ENCODE measurements around the gene MCC. TPM values are rescaled to one million over a fixed set of nuclear protein-coding genes. Genes with fewer than 3 reads are reported as not detected.

The MCC gene
- total RNA-seq, 3 donors from 2014 or later = 24.3 to 46.5 (median 29.4) TPM

DNA sequence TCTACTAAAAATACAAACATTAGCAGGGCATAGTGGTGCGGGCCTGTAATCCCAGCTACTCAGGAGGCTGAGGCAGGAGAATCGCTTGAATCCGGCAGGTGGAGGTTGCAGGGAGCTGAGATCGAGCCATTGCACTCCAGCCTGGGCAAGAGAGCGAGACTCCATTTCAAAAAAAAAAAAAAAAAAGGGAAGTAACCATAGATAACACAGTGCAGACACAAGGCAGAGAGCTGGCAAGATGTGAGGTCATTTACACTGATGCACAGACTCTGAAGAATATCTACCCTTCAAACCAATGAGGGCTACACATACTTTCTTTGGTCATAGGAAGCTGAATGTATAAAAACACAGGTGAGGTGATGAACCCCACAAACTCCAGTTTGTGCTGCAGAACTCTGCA lies 379.8 kb downstream of the MCC start:
- Histone ChIP-seq H3K27me3 (no peaks in the 10 kb centered on the region), H3K36me3 (no peaks in the 10 kb centered on the region), H3K4me3 (no peak overlapping the region), H3K27ac (no peak overlapping the region), H3K9me3 (no peaks in the 10 kb centered on the region), H3K4me1 (no peaks in the 10 kb centered on the region)
- no peak for DNase-seq (ENCODE audit: low spot score in 2 of 2)
- intact Hi-C loops (cut with DNase I; ENCODE audit: low total_unique reads) = no loop called here
- TF ChIP-seq POLR2A (IDR thresholded peaks at IDR 0.05) = no peak
- TF ChIP-seq, protein P1, sequence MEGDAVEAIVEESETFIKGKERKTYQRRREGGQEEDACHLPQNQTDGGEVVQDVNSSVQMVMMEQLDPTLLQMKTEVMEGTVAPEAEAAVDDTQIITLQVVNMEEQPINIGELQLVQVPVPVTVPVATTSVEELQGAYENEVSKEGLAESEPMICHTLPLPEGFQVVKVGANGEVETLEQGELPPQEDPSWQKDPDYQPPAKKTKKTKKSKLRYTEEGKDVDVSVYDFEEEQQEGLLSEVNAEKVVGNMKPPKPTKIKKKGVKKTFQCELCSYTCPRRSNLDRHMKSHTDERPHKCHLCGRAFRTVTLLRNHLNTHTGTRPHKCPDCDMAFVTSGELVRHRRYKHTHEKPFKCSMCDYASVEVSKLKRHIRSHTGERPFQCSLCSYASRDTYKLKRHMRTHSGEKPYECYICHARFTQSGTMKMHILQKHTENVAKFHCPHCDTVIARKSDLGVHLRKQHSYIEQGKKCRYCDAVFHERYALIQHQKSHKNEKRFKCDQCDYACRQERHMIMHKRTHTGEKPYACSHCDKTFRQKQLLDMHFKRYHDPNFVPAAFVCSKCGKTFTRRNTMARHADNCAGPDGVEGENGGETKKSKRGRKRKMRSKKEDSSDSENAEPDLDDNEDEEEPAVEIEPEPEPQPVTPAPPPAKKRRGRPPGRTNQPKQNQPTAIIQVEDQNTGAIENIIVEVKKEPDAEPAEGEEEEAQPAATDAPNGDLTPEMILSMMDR (IDR thresholded peaks at IDR 0.05) = no peak
- TF ChIP-seq POLR2AphosphoS5 (IDR thresholded peaks at IDR 0.05) = no peak

DNA sequence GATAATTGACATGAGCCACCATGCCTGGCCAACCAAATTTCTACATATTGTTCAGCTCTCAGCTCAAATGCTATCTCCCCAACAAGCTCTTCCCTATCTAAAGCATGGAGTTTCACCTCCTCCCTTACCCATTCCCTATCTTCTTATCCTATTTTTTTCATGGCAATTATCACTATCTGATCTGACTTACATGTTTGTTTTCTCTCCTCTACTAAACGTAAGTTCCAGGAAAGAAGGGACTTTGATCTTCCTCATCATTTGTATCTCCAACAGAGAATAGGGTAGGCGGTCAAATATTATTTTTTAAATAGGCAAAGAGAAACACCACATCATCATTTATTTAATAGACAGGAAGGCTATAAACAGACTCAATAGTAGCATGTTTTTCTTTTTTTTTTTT lies 381.4 kb downstream of the MCC start:
- DNase-seq (ENCODE audit: low spot score in 2 of 2) = no peak
- Histone ChIP-seq H3K4me1 (no peaks in the 10 kb centered on the region), H3K9me3 (no peaks in the 10 kb centered on the region), H3K27me3 (no peaks in the 10 kb centered on the region), H3K4me3 (no peak overlapping the region), H3K36me3 (no peaks in the 10 kb centered on the region), H3K27ac (no peak overlapping the region)
- TF ChIP-seq, protein P1 (IDR thresholded peaks at IDR 0.05) = no peak
- intact Hi-C loops (cut with DNase I; ENCODE audit: low total_unique reads) = no loop called here

DNA sequence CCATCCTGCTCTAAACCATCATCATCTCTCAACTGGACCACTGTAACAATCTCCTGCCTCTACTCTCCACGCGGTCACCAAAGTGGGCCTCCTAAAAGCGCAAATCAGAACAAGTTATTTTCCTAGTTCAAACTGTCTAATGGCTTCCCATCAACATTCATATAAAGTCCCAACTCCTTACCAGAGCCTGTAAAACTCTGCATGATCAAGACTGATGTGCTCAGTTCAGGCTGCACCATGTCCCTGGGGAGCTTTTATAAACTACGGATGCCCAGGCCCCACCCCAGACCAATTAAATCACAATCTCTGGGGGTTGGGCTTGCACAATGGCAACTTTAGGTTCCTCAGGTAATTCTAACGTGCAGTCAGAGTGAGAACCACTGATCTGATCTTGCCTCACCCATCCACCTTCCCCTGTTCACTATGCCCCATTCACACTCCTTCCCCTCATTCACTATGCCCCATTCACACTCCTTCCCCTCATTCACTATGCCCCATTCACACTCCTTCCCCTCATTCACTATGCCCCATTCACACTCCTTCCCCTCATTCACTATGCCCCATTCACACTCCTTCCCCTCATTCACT lies 382.5 kb downstream of the MCC start:
- Histone ChIP-seq H3K9me3 (no peaks in the 10 kb centered on the region), H3K27ac (no peak overlapping the region), H3K4me3 (no peak overlapping the region), H3K27me3 (no peaks in the 10 kb centered on the region), H3K4me1 (no peaks in the 10 kb centered on the region), H3K36me3 (no peaks in the 10 kb centered on the region)
- DNase-seq (ENCODE audit: low spot score in 2 of 2) = no peak
- intact Hi-C loops (cut with DNase I; ENCODE audit: low total_unique reads) = no loop called here
- TF ChIP-seq POLR2AphosphoS5 (IDR thresholded peaks at IDR 0.05) (no peak), POLR2A (IDR thresholded peaks at IDR 0.05) (no peak)
- TF ChIP-seq, protein P1 (IDR thresholded peaks at IDR 0.05) = no peak

DNA sequence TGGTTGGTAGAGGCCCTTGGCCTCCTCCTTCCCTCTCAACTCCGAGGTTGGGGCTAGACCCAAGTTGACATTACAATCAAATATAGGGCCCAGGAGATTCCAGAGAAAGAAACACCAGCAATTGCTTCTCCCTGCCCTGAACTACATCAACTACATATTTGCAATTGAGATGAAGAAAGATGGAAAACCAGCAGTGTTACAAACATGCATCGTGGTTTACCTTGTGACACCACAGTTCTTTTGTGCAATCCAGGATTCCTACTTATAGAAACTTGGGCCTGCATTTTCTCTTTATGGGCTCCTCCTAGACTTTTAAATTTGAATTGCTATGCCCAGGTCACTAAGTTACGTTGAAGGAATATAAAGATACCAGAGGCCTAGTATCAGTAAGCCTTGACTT lies 384.9 kb downstream of the MCC start:
- no peaks in the 10 kb centered on the region for H3K9me3 ChIP-seq
- intact Hi-C loops (cut with DNase I; ENCODE audit: low total_unique reads) = no loop called here

DNA sequence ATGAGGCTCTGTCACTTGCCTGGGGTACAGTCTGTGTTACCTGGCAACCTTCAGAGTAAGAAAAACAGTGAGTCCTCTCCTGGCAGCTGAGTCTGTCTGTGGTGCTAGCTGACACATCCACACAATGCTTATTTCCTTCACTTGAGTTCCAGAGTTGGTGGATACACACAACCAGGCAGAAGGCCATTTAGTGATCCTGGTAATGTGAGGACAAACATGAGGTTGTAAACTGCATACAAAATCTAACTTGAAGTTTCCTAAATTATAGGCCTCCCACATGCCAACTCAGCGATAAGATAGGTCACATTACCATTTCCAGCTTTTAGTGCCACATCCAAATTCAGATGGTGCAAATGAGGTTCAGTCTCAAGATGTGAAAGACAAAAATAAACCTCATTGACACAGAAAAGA lies 386.1 kb downstream of the MCC start:
- Histone ChIP-seq H3K4me3 (no peak overlapping the region), H3K4me1 (no peaks in the 10 kb centered on the region), H3K36me3 (no peaks in the 10 kb centered on the region), H3K27ac (no peak overlapping the region), H3K9me3 (no peaks in the 10 kb centered on the region), H3K27me3 (no peaks in the 10 kb centered on the region)
- no peak for DNase-seq (ENCODE audit: low spot score in 2 of 2)
- intact Hi-C loops (cut with DNase I; ENCODE audit: low total_unique reads) = no loop called here
- TF ChIP-seq, protein P1 (IDR thresholded peaks at IDR 0.05) = no peak

More for the DNA sequence above, 384.9 kb downstream of the MCC start:
- no peak overlapping the region for H3K27ac ChIP-seq
- H3K4me3 ChIP-seq = no peak overlapping the region
- H3K4me1 ChIP-seq = no peaks in the 10 kb centered on the region
- no peaks in the 10 kb centered on the region for H3K36me3 ChIP-seq
- H3K27me3 ChIP-seq = no peaks in the 10 kb centered on the region
- TF ChIP-seq, protein P1 (IDR thresholded peaks at IDR 0.05) = no peak
- TF ChIP-seq POLR2AphosphoS5 (IDR thresholded peaks at IDR 0.05) (no peak), POLR2A (IDR thresholded peaks at IDR 0.05) (no peak)
- DNase-seq (ENCODE audit: low spot score in 2 of 2) = no peak

Data from breast epithelium (tissue), 4 donors.